ENCODE results near the gene PRKN.

- TF ChIP-seq CTCF (IDR thresholded peaks at IDR 0.05), result no peak
- no peak for TF ChIP-seq ZFX (IDR thresholded peaks at IDR 0.05; ENCODE audit: borderline replicate concordance)
Measured at GRCh38 chr6:162260027-162260426, 467.5 kb downstream of the PRKN start.

Measured in 22Rv1 (cell line).